ENCODE results near the gene MAP3K8.

DNA sequence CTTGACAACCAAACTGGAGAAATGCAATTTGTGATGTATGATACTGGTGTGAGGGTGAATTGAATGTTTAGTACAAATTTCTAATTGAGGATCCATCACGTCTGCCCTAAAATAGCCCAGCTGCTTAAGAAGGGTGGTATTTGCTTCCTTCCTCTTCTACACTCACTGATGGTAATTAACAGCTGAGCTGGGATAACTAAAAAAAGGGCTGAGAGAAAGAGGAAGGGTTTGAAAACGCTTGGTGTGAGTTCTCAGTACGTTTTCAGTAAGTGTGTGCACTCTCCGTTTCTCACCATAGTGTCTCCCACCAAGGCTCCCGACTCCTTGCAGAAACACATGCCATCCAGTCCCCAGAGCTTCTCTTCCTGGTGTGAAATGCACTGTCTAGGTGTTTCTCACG, 54.3 kb downstream of the MAP3K8 start:
- TF ChIP-seq, protein P1, sequence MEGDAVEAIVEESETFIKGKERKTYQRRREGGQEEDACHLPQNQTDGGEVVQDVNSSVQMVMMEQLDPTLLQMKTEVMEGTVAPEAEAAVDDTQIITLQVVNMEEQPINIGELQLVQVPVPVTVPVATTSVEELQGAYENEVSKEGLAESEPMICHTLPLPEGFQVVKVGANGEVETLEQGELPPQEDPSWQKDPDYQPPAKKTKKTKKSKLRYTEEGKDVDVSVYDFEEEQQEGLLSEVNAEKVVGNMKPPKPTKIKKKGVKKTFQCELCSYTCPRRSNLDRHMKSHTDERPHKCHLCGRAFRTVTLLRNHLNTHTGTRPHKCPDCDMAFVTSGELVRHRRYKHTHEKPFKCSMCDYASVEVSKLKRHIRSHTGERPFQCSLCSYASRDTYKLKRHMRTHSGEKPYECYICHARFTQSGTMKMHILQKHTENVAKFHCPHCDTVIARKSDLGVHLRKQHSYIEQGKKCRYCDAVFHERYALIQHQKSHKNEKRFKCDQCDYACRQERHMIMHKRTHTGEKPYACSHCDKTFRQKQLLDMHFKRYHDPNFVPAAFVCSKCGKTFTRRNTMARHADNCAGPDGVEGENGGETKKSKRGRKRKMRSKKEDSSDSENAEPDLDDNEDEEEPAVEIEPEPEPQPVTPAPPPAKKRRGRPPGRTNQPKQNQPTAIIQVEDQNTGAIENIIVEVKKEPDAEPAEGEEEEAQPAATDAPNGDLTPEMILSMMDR (conservative IDR thresholded peaks at IDR 0.05 in 1 of 2, IDR thresholded peaks at IDR 0.05 in 1 of 2; ENCODE audit: extremely low read depth in 1 of 2, insufficient read depth in 1 of 2, low read depth in 1 of 2, low read length in 2 of 2) = no peak
- TF ChIP-seq EZH2 (IDR thresholded peaks at IDR 0.05; ENCODE audit: borderline replicate concordance, low read length) = no peak

Data from mammary epithelial cell (primary cell).